ENCODE measurements around the gene SMIM20. TPM values are rescaled to one million over a fixed set of nuclear protein-coding genes. Genes with fewer than 3 reads are reported as not detected.
A peak's percentile ranks its signal among the peaks of the same experiment; 100 is the strongest.

SMIM20 gene
- total RNA-seq, 2 donors from 2014 or later: 27.8 to 52.1 TPM

GRCh38 chr4:25930731-25931354 is 16.8 kb downstream of the SMIM20 start:
- H3K36me3 ChIP-seq: no peaks in the 10 kb centered on the region
- TF ChIP-seq CTCF (IDR thresholded peaks at IDR 0.05): no peak
- no peak overlapping the region for H3K4me3 ChIP-seq
- DNase-seq (ENCODE audit: low spot score): no peak
- no peak overlapping the region for H3K27ac ChIP-seq
- peaks cover 0 to 26% of the 10 kb centered on the region in 2 donors for H3K4me1 ChIP-seq
- H3K27me3 ChIP-seq: no peaks in the 10 kb centered on the region
- H3K9me3 ChIP-seq: no peaks in the 10 kb centered on the region

GRCh38 chr4:25936696-25937095 is 22.7 kb downstream of the SMIM20 start:
- no peaks in the 10 kb centered on the region for H3K36me3 ChIP-seq
- no peak overlapping the region for H3K4me3 ChIP-seq
- TF ChIP-seq CTCF (IDR thresholded peaks at IDR 0.05): no peak
- no peaks in the 10 kb centered on the region for H3K27me3 ChIP-seq
- no peak overlapping the region for H3K27ac ChIP-seq
- DNase-seq (ENCODE audit: low spot score): no peak
- H3K9me3 ChIP-seq: no peaks in the 10 kb centered on the region
- H3K4me1 ChIP-seq: peaks cover 0 to 3% of the 10 kb centered on the region in 2 donors

- no peak overlapping the region for H3K4me3 ChIP-seq
- H3K27me3 ChIP-seq: no peaks in the 10 kb centered on the region
- no peak for TF ChIP-seq CTCF (IDR thresholded peaks at IDR 0.05)
- no peaks in the 10 kb centered on the region for H3K9me3 ChIP-seq
- H3K36me3 ChIP-seq: no peaks in the 10 kb centered on the region
- no peak for DNase-seq (ENCODE audit: low spot score)
- no peak overlapping the region for H3K27ac ChIP-seq
- peaks cover 0 to 3% of the 10 kb centered on the region in 2 donors for H3K4me1 ChIP-seq
Measured at GRCh38 chr4:25937801-25938200, 23.8 kb downstream of the SMIM20 start.

GRCh38 chr4:25938366-25938765 is 24.3 kb downstream of the SMIM20 start:
- Histone ChIP-seq H3K36me3 (no peaks in the 10 kb centered on the region), H3K27ac (no peak overlapping the region), H3K4me1 (peaks cover 0 to 3% of the 10 kb centered on the region in 2 donors), H3K9me3 (no peaks in the 10 kb centered on the region), H3K4me3 (no peak overlapping the region), H3K27me3 (no peaks in the 10 kb centered on the region)
- TF ChIP-seq CTCF (IDR thresholded peaks at IDR 0.05): no peak
- no peak for DNase-seq (ENCODE audit: low spot score)

GRCh38 chr4:25938787-25939186 is 24.8 kb downstream of the SMIM20 start:
- Histone ChIP-seq H3K4me3 (no peak overlapping the region), H3K27ac (no peak overlapping the region), H3K27me3 (no peaks in the 10 kb centered on the region), H3K4me1 (peaks cover 0 to 5% of the 10 kb centered on the region in 2 donors), H3K36me3 (no peaks in the 10 kb centered on the region), H3K9me3 (no peaks in the 10 kb centered on the region)
- peak; percentile 72 for DNase-seq (ENCODE audit: low spot score)
- no peak for TF ChIP-seq CTCF (IDR thresholded peaks at IDR 0.05)

GRCh38 chr4:25939330-25939729 is 25.3 kb downstream of the SMIM20 start:
- H3K27me3 ChIP-seq: no peaks in the 10 kb centered on the region
- H3K4me1 ChIP-seq: peaks cover 0 to 10% of the 10 kb centered on the region in 2 donors
- no peaks in the 10 kb centered on the region for H3K36me3 ChIP-seq
- H3K27ac ChIP-seq: no peak overlapping the region
- no peak overlapping the region for H3K4me3 ChIP-seq
- no peaks in the 10 kb centered on the region for H3K9me3 ChIP-seq
- DNase-seq (ENCODE audit: low spot score): no peak
- no peak for TF ChIP-seq CTCF (IDR thresholded peaks at IDR 0.05)
